H9 (cell line): ENCODE data around the gene DOLPP1. TPM values are rescaled to one million over a fixed set of nuclear protein-coding genes. Genes with fewer than 3 reads are reported as not detected.

Experiments
- DNase-seq: peaks from one replicate; pipeline ENCODE4 v3.0.0-alpha.2; 2017
- H2AFZ ChIP-seq: one replicate; pipeline ENCODE4 v1.6.1; 2013; ENCODE audit warnings: mild to moderate bottlenecking, low read length, control low read depth, moderate library complexity
- H2AK5ac ChIP-seq: 2 replicates; pipeline ENCODE4 v1.6.1; 2013; ENCODE audit warnings: low read length, control low read depth, mixed read lengths; ENCODE audit not compliant: insufficient read length
- H2BK120ac ChIP-seq: one replicate; pipeline ENCODE4 v1.6.1; 2013; ENCODE audit warnings: low read depth, mild to moderate bottlenecking, low read length, control low read depth, inconsistent platforms; ENCODE audit not compliant: poor library complexity, severe bottlenecking
- H2BK12ac ChIP-seq: 2 replicates; pipeline ENCODE4 v1.6.1; 2013; ENCODE audit warnings: low read length, control low read depth, mixed read lengths, low read depth; ENCODE audit not compliant: insufficient read length
- H2BK15ac ChIP-seq: 2 replicates; pipeline ENCODE4 v1.6.1; 2013; ENCODE audit warnings: low read depth, low read length, control low read depth
- H2BK20ac ChIP-seq: one replicate; pipeline ENCODE4 v1.6.1; 2013; ENCODE audit warnings: low read depth, mild to moderate bottlenecking, low read length, control low read depth, inconsistent platforms; ENCODE audit not compliant: poor library complexity, severe bottlenecking
- H2BK5ac ChIP-seq: 2 replicates; pipeline ENCODE4 v1.6.1; 2013; ENCODE audit warnings: low read length, control low read depth, mixed read lengths; ENCODE audit not compliant: insufficient read length
- H3K14ac ChIP-seq: 2 replicates; pipeline ENCODE4 v1.6.1; 2013; ENCODE audit warnings: low read length, control low read depth; ENCODE audit not compliant: insufficient read depth
- H3K18ac ChIP-seq: 2 replicates; pipeline ENCODE4 v1.6.1; 2013; ENCODE audit warnings: low read depth, mild to moderate bottlenecking, mixed read lengths, low read length, control low read depth; ENCODE audit not compliant: insufficient read length
- H3K23ac ChIP-seq: 2 replicates; pipeline ENCODE4 v1.6.1; 2013; ENCODE audit warnings: low read length, control low read depth, mixed read lengths, low read depth; ENCODE audit not compliant: insufficient read length
- H3K23me2 ChIP-seq: 2 replicates; pipeline ENCODE4 v1.6.1; 2013; ENCODE audit warnings: low read depth, mild to moderate bottlenecking, mixed read lengths, low read length, control low read depth; ENCODE audit not compliant: insufficient read length, poor library complexity, severe bottlenecking
- H3K27ac ChIP-seq: 2 replicates; pipeline ENCODE4 v1.5.1; 2013; ENCODE audit warnings: low read length, control low read depth, mixed read lengths, low read depth; ENCODE audit not compliant: insufficient read length
- H3K27me3 ChIP-seq: 2 replicates; pipeline ENCODE4 v1.6.1; 2013; ENCODE audit warnings: low read length, control low read depth, inconsistent platforms; ENCODE audit not compliant: insufficient read depth
- H3K4ac ChIP-seq: 2 replicates; pipeline ENCODE4 v1.6.1; 2013; ENCODE audit warnings: low read depth, mild to moderate bottlenecking, control low read depth, inconsistent platforms, low read length, moderate library complexity
- H3K4me1 ChIP-seq: 2 replicates; pipeline ENCODE4 v1.6.1; 2013; ENCODE audit warnings: low read length, control low read depth, inconsistent platforms; ENCODE audit not compliant: insufficient read depth
- H3K4me2 ChIP-seq: 2 replicates; pipeline ENCODE4 v1.6.1; 2013; ENCODE audit warnings: low read length, control low read depth, mixed read lengths; ENCODE audit not compliant: insufficient read length, insufficient read depth
- H3K56ac ChIP-seq: 2 replicates; pipeline ENCODE4 v1.6.1; 2013; ENCODE audit warnings: low read depth, mild to moderate bottlenecking, mixed read lengths, low read length, control low read depth; ENCODE audit not compliant: insufficient read length
- H3K79me1 ChIP-seq: 2 replicates; pipeline ENCODE4 v1.6.1; 2013; ENCODE audit warnings: low read depth, mild to moderate bottlenecking, moderate library complexity, low read length, control low read depth, inconsistent platforms; ENCODE audit not compliant: insufficient read depth, poor library complexity, severe bottlenecking
- H3K79me2 ChIP-seq: 2 replicates; pipeline ENCODE4 v1.6.1; 2013; ENCODE audit warnings: low read length, control low read depth, inconsistent platforms; ENCODE audit not compliant: insufficient read depth
- H3K9ac ChIP-seq: 2 replicates; pipeline ENCODE4 v1.6.1; 2013; ENCODE audit warnings: low read length, control low read depth, mixed read lengths; ENCODE audit not compliant: insufficient read length; ENCODE audit errors: extremely low read depth
- H3K9me3 ChIP-seq: one replicate; pipeline ENCODE4 v1.6.1; 2013; ENCODE audit warnings: low read depth, low read length, inconsistent platforms; ENCODE audit not compliant: control insufficient read depth
- H3T11ph ChIP-seq: one replicate; pipeline ENCODE4 v1.6.1; 2013; ENCODE audit warnings: mild to moderate bottlenecking, low read length, control low read depth, inconsistent platforms
- H4K20me1 ChIP-seq: one replicate; pipeline ENCODE4 v1.6.1; 2013; ENCODE audit not compliant: control insufficient read depth, insufficient read length, insufficient read depth
- H4K5ac ChIP-seq: 2 replicates; pipeline ENCODE4 v1.6.1; 2013; ENCODE audit warnings: low read depth, mild to moderate bottlenecking, mixed read lengths, low read length, control low read depth; ENCODE audit not compliant: insufficient read length
- H4K8ac ChIP-seq: replicated peaks from 2 replicates; pipeline ENCODE4 v1.6.1; 2013; ENCODE audit warnings: low read length, control low read depth, mixed read lengths, low read depth; ENCODE audit not compliant: insufficient read length
- H4K91ac ChIP-seq: 2 replicates; pipeline ENCODE4 v1.6.1; 2013; ENCODE audit warnings: low read depth, mild to moderate bottlenecking, moderate library complexity, mixed read lengths, low read length, control low read depth; ENCODE audit not compliant: insufficient read length
- H3K27ac Mint-ChIP-seq, 3 experiments: 2 replicates in 2 of 3; 3 replicates in 1 of 3; pipeline ENCODE4 v1.8.0; 2020 to 2021; ENCODE audit warnings: mixed read lengths in 3 of 3, mild to moderate bottlenecking in 1 of 3, moderate library complexity in 1 of 3
- H3K27me3 Mint-ChIP-seq: 2 replicates; pipeline ENCODE4 v1.8.0; 2021; ENCODE audit warnings: low read depth, mild to moderate bottlenecking, moderate library complexity, mixed read lengths
- H3K36me3 Mint-ChIP-seq, 3 experiments: 2 replicates in 2 of 3; 3 replicates in 1 of 3; pipeline ENCODE4 v1.8.0; 2020 to 2021; ENCODE audit warnings: low read depth in 3 of 3, mixed read lengths in 3 of 3; ENCODE audit not compliant: insufficient read depth in 1 of 3
- H3K4me1 Mint-ChIP-seq, 2 experiments: 2 replicates each; pipeline ENCODE4 v1.8.0; 2020; ENCODE audit warnings: mixed read lengths in 2 of 2
- H3K4me3 Mint-ChIP-seq, 2 experiments: 2 replicates in 1 of 2; 3 replicates in 1 of 2; pipeline ENCODE4 v1.8.0; 2020 to 2021; ENCODE audit warnings: mild to moderate bottlenecking in 2 of 2, mixed read lengths in 2 of 2, moderate library complexity in 1 of 2
- H3K9me3 Mint-ChIP-seq, 2 experiments: 2 replicates in 1 of 2; 3 replicates in 1 of 2; pipeline ENCODE4 v1.8.0; 2020; ENCODE audit warnings: mild to moderate bottlenecking in 2 of 2, mixed read lengths in 2 of 2, moderate library complexity in 1 of 2
- CTCF ChIP-seq: fragments of 200-600 bp; sonication (generic); conservative IDR thresholded peaks from 3 replicates; pipeline ENCODE4 v1.8.0; 2021; ENCODE audit warnings: antibody characterized with exemption, mild to moderate bottlenecking
- WGBS: extraction: QIAGEN DNeasy Blood & Tissue Kit; methylation state at CpG from one replicate; pipeline ENCODE4 v1.1.7; 2013; ENCODE audit warnings: missing lambda C conversion rate, low lambda C conversion rate, mixed read lengths; ENCODE audit not compliant: insufficient read length; ENCODE audit errors: extremely low coverage; 5-methylcytosine and 5-hydroxymethylcytosine counted together
- total RNA-seq: library from RNA; stranded (reverse); gene quantifications from 2 replicates; pipeline ENCODE4 v1.2.1, GENCODE V29; 2021

The DOLPP1 gene
- total RNA-seq, 1 experiment from 2014 or later = 42.6 TPM

DNA sequence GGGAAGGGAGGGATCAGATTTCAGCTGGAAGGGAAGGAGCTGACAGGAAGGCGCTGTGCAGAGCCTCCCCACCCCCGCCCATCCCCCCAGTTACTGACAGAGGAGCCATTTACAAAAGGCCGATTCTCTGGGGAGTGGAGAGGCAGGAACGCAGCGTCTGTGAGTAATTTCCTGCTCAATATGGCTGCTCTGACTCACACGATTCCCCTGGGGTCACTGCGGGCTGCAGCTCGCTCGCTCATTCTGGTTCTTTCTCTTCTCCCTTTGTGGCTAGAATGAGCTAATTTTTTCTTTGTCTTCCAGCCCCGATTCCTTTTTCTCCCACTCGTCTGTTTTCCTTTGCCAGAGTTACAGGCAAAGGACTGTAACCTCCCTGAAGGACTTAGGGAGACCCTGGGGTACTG lies 59.1 kb downstream of the DOLPP1 start:
- H2BK12ac ChIP-seq = no peak overlapping the region
- peaks cover 1% of the 10 kb centered on the region; the same call in 1 of the 2 replicates for H3K27me3 Mint-ChIP-seq
- H4K5ac ChIP-seq = no peak overlapping the region
- peaks cover 50 to 54% of the 10 kb centered on the region in 2 experiments for H3K4me1 Mint-ChIP-seq
- no peak overlapping the region for H2AFZ ChIP-seq
- H3K23ac ChIP-seq = no peak overlapping the region
- H3K27me3 ChIP-seq = no peaks in the 10 kb centered on the region
- H4K8ac ChIP-seq = no peak overlapping the region
- H3K79me1 ChIP-seq = no peaks in the 10 kb centered on the region
- WGBS = no CpG with 5 or more reads among the region's 11 CpGs
- peak overlapping the region; percentile 84 for H3K14ac ChIP-seq
- peak overlapping the region; percentile 17; the same call in 1 of the 2 replicates for H3K4ac ChIP-seq
- H4K91ac ChIP-seq = peak overlapping the region; percentile 90
- no peaks in the 10 kb centered on the region; a peak in 1 of 5 replicates for H3K9me3 Mint-ChIP-seq
- no peak overlapping the region for H2BK15ac ChIP-seq
- no peak overlapping the region for H2BK20ac ChIP-seq
- peaks cover 10% of the 10 kb centered on the region; the same call in 1 of the 2 replicates for H3K4me1 ChIP-seq
- H3K9ac ChIP-seq = peak overlapping the region; percentile 7
- H3K9me3 ChIP-seq = no peaks in the 10 kb centered on the region
- no peak overlapping the region for H2AK5ac ChIP-seq
- peaks cover 16 to 49% (median 43%) of the 10 kb centered on the region in 3 experiments; a peak in 6 of 7 replicates for H3K36me3 Mint-ChIP-seq
- no peaks in the 10 kb centered on the region for H4K20me1 ChIP-seq
- no peak overlapping the region for H2BK120ac ChIP-seq
- no peaks in the 10 kb centered on the region for H3K79me2 ChIP-seq
- peak overlapping the region; percentile 69 to 79 for H3K4me3 Mint-ChIP-seq
- peak overlapping the region; percentile 55 for H3K4me2 ChIP-seq
- TF ChIP-seq CTCF = no peak
- peak overlapping the region; percentile 98 to 99 (median 99) for H3K27ac Mint-ChIP-seq
- H3T11ph ChIP-seq = no peak overlapping the region
- peak; percentile 96 for DNase-seq
- peak overlapping the region; percentile 84 for H3K27ac ChIP-seq
- no peak overlapping the region for H2BK5ac ChIP-seq
- H3K56ac ChIP-seq = no peak overlapping the region
- peak overlapping the region; percentile 88 for H3K18ac ChIP-seq
- H3K23me2 ChIP-seq = peaks cover 5% of the 10 kb centered on the region

Other genes starting within 250 kb of the DOLPP1 start
- gene KYAT1, start 199.2 kb upstream of the DOLPP1 start, total RNA-seq = 14.6 and 15.2 TPM in 2 replicates
- 76.0 and 79.2 TPM in 2 replicates for gene LRRC8A, start 199.0 kb upstream of the DOLPP1 start, total RNA-seq
- gene PHYHD1, start 160.1 kb upstream of the DOLPP1 start, total RNA-seq = 18.0 and 22.2 TPM in 2 replicates
- gene DOLK, start 133.5 kb upstream of the DOLPP1 start, total RNA-seq = 20.1 and 20.2 TPM in 2 replicates
- gene NUP188, start 133.4 kb upstream of the DOLPP1 start, total RNA-seq = 101 and 104 TPM in 2 replicates
- gene SH3GLB2, start 52.8 kb upstream of the DOLPP1 start, total RNA-seq = 69.0 and 69.5 TPM in 2 replicates
- 37.8 and 38.8 TPM in 2 replicates for gene MIGA2, start 44.5 kb upstream of the DOLPP1 start, total RNA-seq
- 15.0 and 15.7 TPM in 2 replicates for gene CRAT, start 29.7 kb downstream of the DOLPP1 start, total RNA-seq
- 140 and 145 TPM in 2 replicates for gene PTPA, start 30.3 kb downstream of the DOLPP1 start, total RNA-seq
- gene IER5L, start 97.2 kb downstream of the DOLPP1 start, total RNA-seq = 1.0 and 1.3 TPM in 2 replicates